ENCODE data around the gene CHMP3.

Gene CHMP3

GRCh38 chr2:86518481-86518880 lies 44.8 kb downstream of the CHMP3 start:
- DNase-seq (ENCODE audit: low read depth in 1 of 2, low spot score in 1 of 2), result peak in 1 of 2 experiments; percentile 40
- Histone ChIP-seq H3K27me3 (ENCODE audit: insufficient read depth, poor library complexity, severe bottlenecking) (no peaks in the 10 kb centered on the region), H3K27ac (replicated peaks) (no peak overlapping the region), H3K4me3 (replicated peaks; ENCODE audit: insufficient read depth, low read length) (no peak overlapping the region)
- no peak for TF ChIP-seq POLR2AphosphoS5 (IDR thresholded peaks at IDR 0.05; ENCODE audit: low read depth)
- TF ChIP-seq GABPA (IDR thresholded peaks at IDR 0.05; ENCODE audit: low read depth), result no peak
- TF ChIP-seq SPI1 (IDR thresholded peaks at IDR 0.05; ENCODE audit: borderline replicate concordance, low read depth), result no peak

GRCh38 chr2:86513948-86514660 lies 49.1 kb downstream of the CHMP3 start:
- Histone ChIP-seq H3K27ac (replicated peaks) (no peak overlapping the region), H3K4me3 (replicated peaks; ENCODE audit: insufficient read depth, low read length) (no peak overlapping the region), H3K27me3 (ENCODE audit: insufficient read depth, poor library complexity, severe bottlenecking) (no peaks in the 10 kb centered on the region)
- no peak for DNase-seq (ENCODE audit: low read depth in 1 of 2, low spot score in 1 of 2)
- no peak for TF ChIP-seq SPI1 (IDR thresholded peaks at IDR 0.05; ENCODE audit: borderline replicate concordance, low read depth)

GRCh38 chr2:86512892-86513291 lies 50.4 kb downstream of the CHMP3 start:
- H3K27me3 ChIP-seq (ENCODE audit: insufficient read depth, poor library complexity, severe bottlenecking), result no peaks in the 10 kb centered on the region
- no peak for DNase-seq (ENCODE audit: low read depth in 1 of 2, low spot score in 1 of 2)
- no peak overlapping the region for H3K4me3 ChIP-seq (replicated peaks; ENCODE audit: insufficient read depth, low read length)
- TF ChIP-seq REST (IDR thresholded peaks at IDR 0.05; ENCODE audit: insufficient replicate concordance, low read depth) (no peak), CTCF (IDR thresholded peaks at IDR 0.05; ENCODE audit: insufficient read depth, low read length) (no peak), GABPA (IDR thresholded peaks at IDR 0.05; ENCODE audit: low read depth) (no peak), SPI1 (IDR thresholded peaks at IDR 0.05; ENCODE audit: borderline replicate concordance, low read depth) (no peak), POLR2AphosphoS5 (IDR thresholded peaks at IDR 0.05; ENCODE audit: low read depth) (no peak)
- no peak overlapping the region for H3K27ac ChIP-seq (replicated peaks)

- no peak overlapping the region for H3K27ac ChIP-seq (replicated peaks)
These were observed 51.2 kb downstream of the CHMP3 start for GRCh38 chr2:86512034-86512433.

More at GRCh38 chr2:86512034-86512433, 51.2 kb downstream of the CHMP3 start:
- no peak for TF ChIP-seq REST (IDR thresholded peaks at IDR 0.05; ENCODE audit: insufficient replicate concordance, low read depth)
- TF ChIP-seq GABPA (IDR thresholded peaks at IDR 0.05; ENCODE audit: low read depth), result no peak
- no peak for TF ChIP-seq CTCF (IDR thresholded peaks at IDR 0.05; ENCODE audit: insufficient read depth, low read length)
- TF ChIP-seq POLR2AphosphoS5 (IDR thresholded peaks at IDR 0.05; ENCODE audit: low read depth), result no peak
- no peak for TF ChIP-seq SPI1 (IDR thresholded peaks at IDR 0.05; ENCODE audit: borderline replicate concordance, low read depth)
- Histone ChIP-seq H3K4me3 (replicated peaks; ENCODE audit: insufficient read depth, low read length) (no peak overlapping the region), H3K27me3 (ENCODE audit: insufficient read depth, poor library complexity, severe bottlenecking) (no peaks in the 10 kb centered on the region)
- DNase-seq (ENCODE audit: low read depth in 1 of 2, low spot score in 1 of 2), result no peak

All from HL-60 (cell line).